GM18498 (cell line): ENCODE measurements around the gene MEGF11.

Source experiments
- ATAC-seq: cut with Tn5 transposase; IDR thresholded peaks from one replicate; pipeline ENCODE4 v1.9.1; 2021; ENCODE audit warnings: mild to moderate bottlenecking, moderate library complexity; ENCODE audit not compliant: unreplicated experiment

Gene MEGF11

GRCh38 chr15:66221126-66221525 lies 32.4 kb downstream of the MEGF11 start:
- ATAC-seq: no peak

DNA sequence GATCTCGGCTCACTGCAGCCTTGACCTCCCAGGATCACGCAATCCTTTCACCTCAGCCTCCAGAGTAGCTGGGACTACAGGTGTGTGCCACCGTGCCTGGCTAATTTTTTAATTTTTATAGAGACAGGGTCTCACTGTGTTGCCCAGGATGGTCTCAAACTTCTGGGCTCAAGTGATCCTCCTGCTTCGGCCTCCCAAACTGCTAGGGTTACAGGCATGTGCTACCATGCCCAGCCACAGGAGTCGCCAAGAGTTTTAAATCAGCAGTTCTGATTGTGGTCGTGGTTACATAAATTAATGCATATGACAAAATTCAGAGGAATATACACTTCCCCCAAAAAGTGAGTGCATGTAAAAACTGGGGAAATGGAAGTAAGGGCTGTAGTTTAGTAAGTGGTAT lies 32.9 kb downstream of the MEGF11 start:
- no peak for ATAC-seq

DNA sequence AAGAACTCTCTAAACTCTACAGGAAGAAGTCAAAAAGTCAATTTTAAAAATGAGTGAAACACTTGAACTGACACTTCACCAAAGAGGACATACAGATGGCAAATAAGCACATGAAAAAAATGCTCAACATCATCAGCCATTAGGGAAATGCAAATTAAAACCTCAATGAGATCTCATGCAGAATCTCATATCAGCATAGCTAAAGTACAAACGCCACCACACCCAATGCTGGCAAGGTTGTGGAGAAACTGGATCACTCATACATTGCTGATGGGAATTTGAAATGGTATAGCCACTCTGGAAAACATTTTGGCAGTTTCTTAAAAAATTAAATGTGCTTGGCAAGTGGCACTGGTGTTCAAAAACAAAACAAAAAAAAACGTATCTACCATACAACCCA lies 34.2 kb downstream of the MEGF11 start:
- ATAC-seq: no peak

- ATAC-seq: no peak
Observed at GRCh38 chr15:66216806-66217205, 36.7 kb downstream of the MEGF11 start.

DNA sequence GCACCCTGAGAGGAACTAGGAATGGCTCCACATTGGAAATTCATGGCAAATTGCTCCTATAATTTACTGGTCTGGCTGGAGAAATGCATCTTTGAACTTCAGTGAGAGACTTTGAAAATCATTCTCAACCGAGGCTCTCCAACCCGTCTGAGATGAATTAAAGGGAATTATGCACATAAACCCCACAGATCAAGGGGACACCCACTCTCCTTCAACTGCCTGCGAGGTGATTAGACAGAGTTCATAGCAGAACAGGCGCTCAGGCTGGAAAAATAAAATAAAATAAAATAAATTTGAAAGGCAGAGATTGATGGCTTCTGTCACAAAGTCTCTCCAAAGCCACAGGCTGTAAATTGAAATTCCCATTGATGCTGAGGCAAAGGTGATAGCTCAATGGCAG lies 37.7 kb downstream of the MEGF11 start:
- no peak for ATAC-seq

GRCh38 chr15:66214246-66214645 lies 39.3 kb downstream of the MEGF11 start:
- ATAC-seq: no peak

DNA sequence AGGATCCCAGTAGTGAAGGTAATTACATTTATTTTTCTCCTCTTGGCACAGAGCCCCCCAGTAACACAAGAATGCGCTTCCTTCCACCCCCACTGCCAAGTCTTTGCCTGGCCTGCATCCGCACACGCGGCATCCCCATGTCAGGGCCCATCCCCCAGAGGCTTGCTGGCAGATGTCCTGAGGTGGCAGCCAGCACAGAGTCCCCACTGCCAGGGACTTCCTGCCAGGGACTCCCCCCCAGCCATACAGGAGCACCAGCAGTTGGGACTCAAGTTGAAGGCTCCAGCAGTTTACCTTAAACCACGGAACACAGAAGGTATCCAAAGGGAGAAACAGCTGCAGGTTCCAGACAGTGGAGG lies 41.0 kb downstream of the MEGF11 start:
- ATAC-seq: no peak

- no peak for ATAC-seq
Observed at GRCh38 chr15:66211670-66212562, 41.6 kb downstream of the MEGF11 start.

DNA sequence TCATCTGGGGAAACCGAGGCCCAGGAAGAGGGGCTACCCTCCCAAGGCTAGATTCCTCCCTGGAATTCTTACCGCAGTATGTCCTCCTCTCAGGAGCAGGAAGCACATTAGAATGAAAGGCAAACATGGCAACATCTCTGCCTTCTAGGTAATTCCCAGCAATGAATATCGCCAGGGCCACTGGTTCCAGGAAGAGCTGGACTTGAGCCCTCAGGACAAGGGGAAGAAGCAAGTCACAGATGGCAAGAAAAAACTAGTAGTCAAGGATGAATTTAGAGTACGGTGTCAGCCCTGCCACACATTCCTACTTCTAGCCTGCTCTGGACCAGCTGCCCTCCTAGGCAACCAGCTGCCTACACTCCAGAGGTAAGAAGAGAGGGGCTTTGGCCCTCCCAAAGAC lies 42.9 kb downstream of the MEGF11 start:
- ATAC-seq: no peak

DNA sequence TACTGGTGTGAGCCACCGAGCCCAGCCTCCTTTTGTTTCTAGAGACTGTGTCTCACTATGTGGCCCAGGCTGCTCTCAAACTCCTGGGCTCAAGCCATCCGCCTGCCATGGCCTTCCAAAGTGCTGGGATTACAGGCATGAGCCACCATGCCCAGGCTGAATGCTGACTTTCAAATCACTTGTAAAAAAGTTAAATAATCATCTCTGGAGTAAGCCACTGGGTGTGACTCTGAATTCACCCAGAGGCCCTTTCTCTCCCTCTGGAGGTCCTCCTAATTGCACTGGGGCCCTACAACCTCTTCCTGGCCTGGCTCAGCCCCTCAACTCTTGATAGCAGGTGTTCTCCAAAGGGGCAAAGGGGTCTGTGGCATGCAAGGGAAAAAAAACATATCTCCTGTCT lies 54.8 kb downstream of the MEGF11 start:
- ATAC-seq: no peak

GRCh38 chr15:66196602-66197001 lies 56.9 kb downstream of the MEGF11 start:
- no peak for ATAC-seq

GRCh38 chr15:66195621-66196230 lies 57.8 kb downstream of the MEGF11 start:
- no peak for ATAC-seq

DNA sequence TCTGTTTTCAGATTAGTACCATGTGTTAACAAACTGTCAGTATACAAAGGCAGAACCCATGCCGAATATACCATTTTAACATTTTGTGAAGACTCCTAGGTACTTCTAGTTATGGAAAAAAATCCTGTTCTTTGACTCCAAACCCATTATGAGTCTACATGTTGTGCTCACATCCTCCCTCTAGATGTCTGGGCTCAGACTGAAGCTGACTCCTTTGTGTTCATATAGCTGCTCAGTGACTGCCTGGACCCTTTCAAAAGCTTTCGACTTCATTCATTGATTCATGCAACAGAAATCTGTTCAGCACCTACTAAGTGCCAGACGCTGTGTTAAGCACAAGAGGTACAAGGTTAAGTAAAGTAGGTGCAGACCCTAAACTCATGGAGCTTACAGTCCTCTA lies 60.5 kb downstream of the MEGF11 start:
- ATAC-seq: no peak

- ATAC-seq: no peak
Observed at GRCh38 chr15:66190746-66191145, 62.8 kb downstream of the MEGF11 start.

DNA sequence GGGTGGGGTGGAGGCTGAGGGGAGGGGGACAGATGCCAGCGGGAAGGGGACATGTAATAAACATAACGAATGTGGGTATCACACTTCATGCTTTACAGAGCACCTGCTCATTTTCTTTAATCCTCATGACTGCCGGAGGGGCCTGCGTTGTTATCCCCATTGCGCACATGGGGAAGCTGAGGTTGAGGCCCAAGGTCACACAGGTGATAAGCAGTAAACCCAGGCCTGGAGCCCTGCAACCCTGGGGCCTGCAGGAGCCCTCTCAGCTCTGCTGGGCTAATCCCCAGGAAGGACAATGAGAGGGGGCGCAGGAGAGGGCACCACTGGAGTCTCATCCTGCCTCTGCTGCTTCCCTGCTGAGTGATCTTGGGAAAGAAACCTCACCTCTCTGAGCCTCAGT lies 64.3 kb downstream of the MEGF11 start:
- ATAC-seq: no peak

- no peak for ATAC-seq
Observed at GRCh38 chr15:66188464-66188863, 65.1 kb downstream of the MEGF11 start.

- ATAC-seq: no peak
Observed at GRCh38 chr15:66187271-66187670, 66.3 kb downstream of the MEGF11 start.

DNA sequence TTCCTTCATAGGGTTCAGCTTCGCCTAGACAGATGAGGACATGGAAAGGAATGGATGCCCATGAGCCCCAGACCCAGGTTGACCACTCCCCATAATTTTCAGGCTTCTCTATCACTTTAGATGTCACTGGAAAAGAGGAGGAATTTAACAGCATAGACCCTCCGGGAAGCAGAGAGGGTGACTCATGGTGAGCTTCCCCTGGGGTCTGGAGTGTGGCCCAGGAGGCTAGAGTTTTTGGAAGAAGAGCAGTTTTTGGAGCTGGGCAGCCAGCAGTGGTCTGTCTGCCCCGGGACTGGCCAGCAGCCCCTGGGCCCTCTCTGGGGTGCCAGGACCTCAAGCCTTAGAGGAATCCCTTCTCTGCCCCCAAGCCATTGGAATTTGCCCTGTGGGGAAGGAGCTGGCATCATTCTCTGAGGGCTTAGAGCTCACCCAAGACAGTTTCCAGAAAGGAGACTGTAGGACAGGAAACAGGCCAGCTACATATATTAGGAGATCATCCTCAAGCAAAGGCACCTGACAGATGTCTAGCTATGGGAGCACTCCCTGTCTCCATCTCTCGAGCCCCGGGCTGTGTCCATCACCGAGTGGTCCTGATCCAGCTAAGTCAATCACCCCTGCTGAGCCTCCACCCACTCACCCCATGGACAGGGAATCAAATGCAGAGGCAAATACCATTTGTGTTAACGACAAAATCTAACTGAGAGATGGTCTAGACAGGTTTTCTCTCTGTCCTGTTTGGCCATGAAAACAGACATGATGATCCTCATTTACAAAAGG lies 67.3 kb downstream of the MEGF11 start:
- ATAC-seq: no peak

DNA sequence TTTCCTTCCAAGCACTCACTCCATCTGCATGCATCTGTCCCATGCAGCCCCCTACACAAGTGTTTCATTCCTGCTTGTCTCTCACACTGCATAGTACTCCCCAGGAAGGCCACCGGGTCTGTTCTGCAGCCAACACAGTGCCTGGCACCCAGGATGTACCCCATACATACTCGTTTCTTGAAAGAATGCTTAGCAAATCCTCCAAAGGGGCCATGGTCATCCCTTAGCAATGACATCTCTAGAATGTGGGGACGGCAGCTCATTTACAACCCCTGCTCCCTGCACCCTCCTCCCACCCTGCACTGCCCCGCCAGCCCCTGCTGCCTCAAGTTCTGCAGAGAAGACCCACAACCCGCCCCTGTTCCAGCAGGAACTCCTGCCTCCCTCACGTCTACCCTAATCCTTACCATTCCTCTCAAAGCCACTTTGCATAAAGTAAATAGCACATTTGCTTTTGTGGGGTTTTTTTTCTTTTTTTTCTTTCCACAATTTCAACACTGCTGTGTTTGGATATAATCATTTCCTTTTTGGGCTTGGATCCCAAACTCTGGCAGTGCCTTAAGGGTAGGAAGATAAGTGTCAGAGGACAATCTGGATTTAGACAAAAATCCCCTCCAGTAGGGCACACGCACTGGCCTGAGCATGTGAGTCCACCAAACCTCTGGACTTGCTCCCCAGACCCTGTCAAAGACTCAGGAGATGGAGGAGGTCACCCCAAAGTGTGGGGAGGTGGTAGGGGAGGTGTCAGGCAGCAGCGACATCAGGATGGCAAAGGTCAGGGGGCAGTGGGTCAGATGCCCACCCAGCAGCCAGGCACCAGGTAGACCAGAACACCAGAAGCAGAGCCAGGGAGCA lies 68.4 kb downstream of the MEGF11 start:
- no peak for ATAC-seq

- ATAC-seq: no peak
Observed at GRCh38 chr15:66184492-66184891, 69.1 kb downstream of the MEGF11 start.

GRCh38 chr15:66180531-66181097 lies 72.9 kb downstream of the MEGF11 start:
- no peak for ATAC-seq
